Osteoblast (primary cell): ENCODE results near the gene FMN1. TPM values are rescaled to one million over a fixed set of nuclear protein-coding genes. Genes with fewer than 3 reads are reported as not detected.

ENCODE experiments used
- DNase-seq: peaks from one replicate; pipeline ENCODE4 v3.0.0; 2011; ENCODE audit warnings: low spot score, mixed read lengths; ENCODE audit not compliant: insufficient read length; ENCODE audit errors: missing footprints
- H2AFZ ChIP-seq: 2 replicates; pipeline ENCODE4 v1.6.0; 2011; ENCODE audit warnings: mild to moderate bottlenecking, low read length
- H3K27ac ChIP-seq: 2 replicates; pipeline ENCODE4 v1.5.1; 2011; ENCODE audit warnings: mild to moderate bottlenecking, low read depth, low read length, moderate library complexity
- H3K27me3 ChIP-seq: 2 replicates; pipeline ENCODE4 v1.6.0; 2012; ENCODE audit warnings: mild to moderate bottlenecking, control low read depth, inconsistent platforms, low read length, moderate library complexity; ENCODE audit not compliant: insufficient read depth
- H3K36me3 ChIP-seq: 2 replicates; pipeline ENCODE4 v1.5.1; 2011; ENCODE audit warnings: mild to moderate bottlenecking, low read length, control low read depth, moderate library complexity; ENCODE audit not compliant: insufficient read depth
- H3K4me1 ChIP-seq: 2 replicates; pipeline ENCODE4 v1.5.1; 2011; ENCODE audit warnings: mild to moderate bottlenecking, low read length, control low read depth, moderate library complexity; ENCODE audit not compliant: insufficient read depth
- H3K4me2 ChIP-seq: 2 replicates; pipeline ENCODE4 v1.6.0; 2011; ENCODE audit warnings: mild to moderate bottlenecking, low read length; ENCODE audit not compliant: insufficient read depth
- H3K4me3 ChIP-seq: fragments of 200-600 bp; sonication (generic); 3 replicates; pipeline ENCODE4 v1.5.1; 2012; ENCODE audit warnings: mild to moderate bottlenecking, low read length, inconsistent platforms; ENCODE audit not compliant: insufficient read depth
- H3K79me2 ChIP-seq: 2 replicates; pipeline ENCODE4 v1.6.0; 2012; ENCODE audit warnings: mild to moderate bottlenecking, low read length, control low read depth, inconsistent platforms; ENCODE audit not compliant: insufficient read depth
- H3K9me3 ChIP-seq: 2 replicates; pipeline ENCODE4 v1.5.1; 2011; ENCODE audit warnings: low read depth, low read length, control low read depth
- H4K20me1 ChIP-seq: 2 replicates; pipeline ENCODE4 v1.6.0; 2012; ENCODE audit warnings: mild to moderate bottlenecking, low read length, control low read depth; ENCODE audit not compliant: insufficient read depth
- CTCF ChIP-seq: IDR thresholded peaks from 2 replicates; pipeline ENCODE4 v1.5.1; 2011; ENCODE audit warnings: mild to moderate bottlenecking, low read depth, low read length, moderate library complexity; ENCODE audit errors: extremely low read depth
- total RNA-seq: library from RNA; depleted of rRNA; stranded (reverse); fragments of >200 nt; gene quantifications from 2 replicates; pipeline ENCODE4 v1.2.3, GENCODE V29; 2012

FMN1 gene
- total RNA-seq, 1 donor = 9.0 TPM

- H2AFZ ChIP-seq = no peak overlapping the region
- no peak for TF ChIP-seq CTCF
- peak overlapping the region; percentile 21 for H3K4me2 ChIP-seq
- no peaks in the 10 kb centered on the region for H3K27me3 ChIP-seq
- DNase-seq = peak; percentile 63
- peaks cover 19% of the 10 kb centered on the region for H3K36me3 ChIP-seq
- H4K20me1 ChIP-seq = no peaks in the 10 kb centered on the region
- no peaks in the 10 kb centered on the region for H3K9me3 ChIP-seq
- H3K4me3 ChIP-seq = no peak overlapping the region
- peaks cover 9% of the 10 kb centered on the region for H3K79me2 ChIP-seq
- H3K4me1 ChIP-seq = peaks cover 44% of the 10 kb centered on the region
- peak overlapping the region; percentile 99 for H3K27ac ChIP-seq
Measured at GRCh38 chr15:32774022-32774421, 420.5 kb downstream of the FMN1 start.

- Histone ChIP-seq H3K27me3 (no peaks in the 10 kb centered on the region), H3K4me2 (no peak overlapping the region), H4K20me1 (no peaks in the 10 kb centered on the region), H3K79me2 (peaks cover 10% of the 10 kb centered on the region), H3K4me1 (peaks cover 31% of the 10 kb centered on the region), H3K36me3 (peaks cover 5% of the 10 kb centered on the region), H3K27ac (no peak overlapping the region), H3K9me3 (no peaks in the 10 kb centered on the region), H2AFZ (no peak overlapping the region), H3K4me3 (no peak overlapping the region)
- TF ChIP-seq CTCF = no peak
- peak; percentile 14 for DNase-seq
Measured at GRCh38 chr15:32767236-32767635, 427.3 kb downstream of the FMN1 start.

- TF ChIP-seq CTCF = no peak
- no peaks in the 10 kb centered on the region for H3K9me3 ChIP-seq
- H3K36me3 ChIP-seq = peaks cover 4% of the 10 kb centered on the region
- no peak overlapping the region for H2AFZ ChIP-seq
- H3K79me2 ChIP-seq = peaks cover 8% of the 10 kb centered on the region
- H4K20me1 ChIP-seq = no peaks in the 10 kb centered on the region
- H3K4me2 ChIP-seq = no peak overlapping the region
- H3K4me1 ChIP-seq = peaks cover 31% of the 10 kb centered on the region
- H3K27me3 ChIP-seq = no peaks in the 10 kb centered on the region
- no peak overlapping the region for H3K27ac ChIP-seq
- DNase-seq = no peak
- no peak overlapping the region for H3K4me3 ChIP-seq
Measured at GRCh38 chr15:32766101-32766500, 428.4 kb downstream of the FMN1 start.

GRCh38 chr15:32765236-32765635, 429.3 kb downstream of the FMN1 start:
- peaks cover 25% of the 10 kb centered on the region for H3K4me1 ChIP-seq
- H3K79me2 ChIP-seq = peaks cover 8% of the 10 kb centered on the region
- H2AFZ ChIP-seq = no peak overlapping the region
- no peak for TF ChIP-seq CTCF
- no peaks in the 10 kb centered on the region for H4K20me1 ChIP-seq
- no peak overlapping the region for H3K4me2 ChIP-seq
- no peak overlapping the region for H3K27ac ChIP-seq
- H3K9me3 ChIP-seq = no peaks in the 10 kb centered on the region
- peaks cover 4% of the 10 kb centered on the region for H3K36me3 ChIP-seq
- no peaks in the 10 kb centered on the region for H3K27me3 ChIP-seq
- DNase-seq = no peak
- H3K4me3 ChIP-seq = no peak overlapping the region
